Endothelial cell (in vitro differentiated cells): ENCODE results near the gene SLC16A6. TPM values are rescaled to one million over a fixed set of nuclear protein-coding genes. Genes with fewer than 3 reads are reported as not detected.

ENCODE experiments used
- DNase-seq: peaks from one replicate; pipeline ENCODE4 v3.0.0; 2021; ENCODE audit warnings: low spot score
- H3K27ac Mint-ChIP-seq: one replicate; pipeline ENCODE4 v1.8.0; 2021; ENCODE audit warnings: mixed read lengths, inconsistent platforms; ENCODE audit not compliant: unreplicated experiment
- H3K27me3 Mint-ChIP-seq: one replicate; pipeline ENCODE4 v1.8.0; 2021; ENCODE audit warnings: mild to moderate bottlenecking, moderate library complexity, mixed read lengths, inconsistent platforms; ENCODE audit not compliant: unreplicated experiment
- H3K36me3 Mint-ChIP-seq: one replicate; pipeline ENCODE4 v1.8.0; 2021; ENCODE audit warnings: mild to moderate bottlenecking, low read depth, mixed read lengths, inconsistent platforms; ENCODE audit not compliant: unreplicated experiment
- H3K4me1 Mint-ChIP-seq: one replicate; pipeline ENCODE4 v1.8.0; 2021; ENCODE audit warnings: mild to moderate bottlenecking, mixed read lengths, inconsistent platforms; ENCODE audit not compliant: unreplicated experiment
- H3K4me3 Mint-ChIP-seq: one replicate; pipeline ENCODE4 v1.8.0; 2021; ENCODE audit warnings: mild to moderate bottlenecking, mixed read lengths, inconsistent platforms; ENCODE audit not compliant: unreplicated experiment
- H3K9me3 Mint-ChIP-seq: one replicate; pipeline ENCODE4 v1.8.0; 2021; ENCODE audit warnings: mixed read lengths, inconsistent platforms; ENCODE audit not compliant: unreplicated experiment
- total RNA-seq: library from RNA; stranded (reverse); fragmentation: NEBNext Ultra II Directional; extraction: Animal tissue kit (Norgen Biotek cat#: 25700); gene quantifications from one replicate; pipeline ENCODE4 v1.2.1, GENCODE V29; 2021; ENCODE audit not compliant: unreplicated experiment
- TF ChIP-seq, protein P1 (sequence below): fragments of 200-600 bp; sonication (generic); IDR thresholded peaks from one replicate; pipeline ENCODE4 v1.5.0; 2021; ENCODE audit warnings: antibody characterized with exemption; ENCODE audit not compliant: unreplicated experiment

Gene SLC16A6
- total RNA-seq, 1 donor from 2014 or later, result 2.4 TPM

GRCh38 chr17:68322630-68323029 lies 31.7 kb upstream of the SLC16A6 start:
- Mint-ChIP-seq H3K27me3 (no peaks in the 10 kb centered on the region), H3K4me1 (peaks cover 7% of the 10 kb centered on the region), H3K9me3 (no peaks in the 10 kb centered on the region), H3K4me3 (no peak overlapping the region), H3K27ac (no peak overlapping the region), H3K36me3 (peaks cover 6% of the 10 kb centered on the region)
- DNase-seq, result no peak
- TF ChIP-seq, protein P1, sequence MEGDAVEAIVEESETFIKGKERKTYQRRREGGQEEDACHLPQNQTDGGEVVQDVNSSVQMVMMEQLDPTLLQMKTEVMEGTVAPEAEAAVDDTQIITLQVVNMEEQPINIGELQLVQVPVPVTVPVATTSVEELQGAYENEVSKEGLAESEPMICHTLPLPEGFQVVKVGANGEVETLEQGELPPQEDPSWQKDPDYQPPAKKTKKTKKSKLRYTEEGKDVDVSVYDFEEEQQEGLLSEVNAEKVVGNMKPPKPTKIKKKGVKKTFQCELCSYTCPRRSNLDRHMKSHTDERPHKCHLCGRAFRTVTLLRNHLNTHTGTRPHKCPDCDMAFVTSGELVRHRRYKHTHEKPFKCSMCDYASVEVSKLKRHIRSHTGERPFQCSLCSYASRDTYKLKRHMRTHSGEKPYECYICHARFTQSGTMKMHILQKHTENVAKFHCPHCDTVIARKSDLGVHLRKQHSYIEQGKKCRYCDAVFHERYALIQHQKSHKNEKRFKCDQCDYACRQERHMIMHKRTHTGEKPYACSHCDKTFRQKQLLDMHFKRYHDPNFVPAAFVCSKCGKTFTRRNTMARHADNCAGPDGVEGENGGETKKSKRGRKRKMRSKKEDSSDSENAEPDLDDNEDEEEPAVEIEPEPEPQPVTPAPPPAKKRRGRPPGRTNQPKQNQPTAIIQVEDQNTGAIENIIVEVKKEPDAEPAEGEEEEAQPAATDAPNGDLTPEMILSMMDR, result no peak

GRCh38 chr17:68321556-68321954 lies 30.6 kb upstream of the SLC16A6 start:
- Mint-ChIP-seq H3K36me3 (peaks cover 3% of the 10 kb centered on the region), H3K4me3 (no peak overlapping the region), H3K9me3 (no peaks in the 10 kb centered on the region), H3K27me3 (no peaks in the 10 kb centered on the region), H3K27ac (no peak overlapping the region), H3K4me1 (peaks cover 7% of the 10 kb centered on the region)
- DNase-seq, result no peak
- TF ChIP-seq, protein P1, result no peak

- H3K4me3 Mint-ChIP-seq, result no peak overlapping the region
- peaks cover 7% of the 10 kb centered on the region for H3K4me1 Mint-ChIP-seq
- TF ChIP-seq, protein P1, result no peak
- no peaks in the 10 kb centered on the region for H3K36me3 Mint-ChIP-seq
- no peaks in the 10 kb centered on the region for H3K27me3 Mint-ChIP-seq
- H3K9me3 Mint-ChIP-seq, result no peaks in the 10 kb centered on the region
- no peak for DNase-seq
- no peak overlapping the region for H3K27ac Mint-ChIP-seq
These were observed 30.1 kb upstream of the SLC16A6 start for GRCh38 chr17:68320943-68321555.

DNA sequence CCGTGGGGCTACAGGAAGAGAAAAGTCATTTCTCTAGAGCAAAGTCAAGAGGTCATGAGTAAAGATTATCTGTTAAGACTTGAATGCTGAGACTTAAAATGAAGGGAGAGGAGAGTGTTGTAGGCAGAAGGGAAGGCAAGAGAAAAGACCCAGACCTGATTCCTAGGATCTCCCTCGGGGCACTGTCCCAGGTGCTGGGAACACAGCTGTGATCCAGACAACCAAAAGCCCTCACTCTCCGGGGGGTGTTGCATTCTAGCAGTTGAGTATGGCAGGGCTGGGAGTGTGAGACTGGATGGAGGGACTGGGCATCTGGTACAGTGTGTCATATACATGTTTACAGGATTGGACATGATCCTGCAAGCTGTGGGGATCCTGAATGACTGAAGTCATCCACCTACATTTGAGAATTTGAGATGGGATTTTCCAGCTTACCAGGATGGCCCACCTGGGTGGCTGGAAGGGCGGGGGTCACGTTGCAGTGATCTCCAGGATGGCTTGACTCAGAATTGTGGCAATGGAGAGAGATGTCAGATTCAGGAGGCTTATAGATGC lies 29.5 kb upstream of the SLC16A6 start:
- H3K27me3 Mint-ChIP-seq, result no peaks in the 10 kb centered on the region
- no peak overlapping the region for H3K4me3 Mint-ChIP-seq
- TF ChIP-seq, protein P1, result no peak
- peaks cover 7% of the 10 kb centered on the region for H3K4me1 Mint-ChIP-seq
- DNase-seq, result no peak
- no peak overlapping the region for H3K27ac Mint-ChIP-seq
- H3K9me3 Mint-ChIP-seq, result no peaks in the 10 kb centered on the region
- H3K36me3 Mint-ChIP-seq, result no peaks in the 10 kb centered on the region

GRCh38 chr17:68319410-68320162 lies 28.7 kb upstream of the SLC16A6 start:
- Mint-ChIP-seq H3K27me3 (no peaks in the 10 kb centered on the region), H3K9me3 (no peaks in the 10 kb centered on the region), H3K36me3 (no peaks in the 10 kb centered on the region), H3K27ac (no peak overlapping the region), H3K4me3 (no peak overlapping the region), H3K4me1 (peaks cover 7% of the 10 kb centered on the region)
- no peak for DNase-seq
- TF ChIP-seq, protein P1, result no peak
